Natural killer cell (primary cell): Measurements from ENCODE around the gene MAP3K14. TPM values are rescaled to one million over a fixed set of nuclear protein-coding genes. Genes with fewer than 3 reads are reported as not detected.

Source experiments
- ATAC-seq, 3 donors: fragments of 150-1000 bp in 2 of 3; fragments of 200-7000 bp in 1 of 3; cut with Tn5 transposase; 1 replicate in 1 of 3; 2 replicates in 2 of 3; pipeline ENCODE4 v1.10.0; 2021; ENCODE audit warnings: mild to moderate bottlenecking in 2 of 3, moderate library complexity in 2 of 3
- DNase-seq, 2 donors: peaks; one replicate each; pipeline versions ENCODE4 v3.0.0 to v3.0.0-alpha.2; 2013 to 2021; ENCODE audit warnings: mixed read lengths in 1 of 2
- H3K27ac ChIP-seq: one replicate; pipeline ENCODE4 v1.5.1; 2013; ENCODE audit warnings: mild to moderate bottlenecking, low read length
- H3K27me3 ChIP-seq: one replicate; pipeline ENCODE4 v1.6.1; 2013; ENCODE audit warnings: low read length; ENCODE audit not compliant: control insufficient read depth, insufficient read depth
- H3K36me3 ChIP-seq: one replicate; pipeline ENCODE4 v1.6.1; 2013; ENCODE audit warnings: low read length; ENCODE audit not compliant: control insufficient read depth, insufficient read depth
- H3K4me1 ChIP-seq: one replicate; pipeline ENCODE4 v1.6.1; 2013; ENCODE audit warnings: low read length; ENCODE audit not compliant: control insufficient read depth, insufficient read depth
- H3K4me3 ChIP-seq: one replicate; pipeline ENCODE4 v1.5.1; 2013; ENCODE audit warnings: low read length
- H3K9me3 ChIP-seq: one replicate; pipeline ENCODE4 v1.6.1; 2013; ENCODE audit warnings: low read length; ENCODE audit not compliant: control insufficient read depth, insufficient read depth
- H3K27ac Mint-ChIP-seq, 2 donors: one replicate each; pipeline ENCODE4 v1.8.0; 2022; ENCODE audit warnings: mild to moderate bottlenecking in 2 of 2, mixed read lengths in 2 of 2, moderate library complexity in 1 of 2
- H3K27me3 Mint-ChIP-seq, 2 donors: one replicate each; pipeline ENCODE4 v1.8.0; 2022; ENCODE audit warnings: low read depth in 2 of 2, mixed read lengths in 2 of 2
- H3K36me3 Mint-ChIP-seq: one replicate; pipeline ENCODE4 v1.8.0; 2022; ENCODE audit warnings: mixed read lengths
- H3K4me1 Mint-ChIP-seq, 2 donors: one replicate each; pipeline ENCODE4 v1.8.0; 2022; ENCODE audit warnings: mixed read lengths in 2 of 2
- H3K4me3 Mint-ChIP-seq: one replicate; pipeline ENCODE4 v1.8.0; 2022; ENCODE audit warnings: mild to moderate bottlenecking, moderate library complexity, mixed read lengths
- H3K9me3 Mint-ChIP-seq, 2 donors: one replicate each; pipeline ENCODE4 v1.8.0; 2022; ENCODE audit warnings: mixed read lengths in 2 of 2
- CTCF ChIP-seq: fragments of 200-600 bp; IDR thresholded peaks from one replicate; pipeline ENCODE4 v1.8.0; 2022; ENCODE audit warnings: antibody characterized with exemption
- WGBS: methylation state at CpG from one replicate; pipeline ENCODE4 v1.1.7; 2013; ENCODE audit warnings: missing lambda C conversion rate; ENCODE audit not compliant: insufficient coverage; 5-methylcytosine and 5-hydroxymethylcytosine counted together
- intact Hi-C: fragments of 100-400 bp; cut with micrococcal nuclease; formaldehyde crosslinking; loops from one replicate; pipeline ENCODE4 v1.14.2; 2022
- total RNA-seq, 4 donors: library from RNA; stranded (reverse); fragments of 120-200 nt in 1 of 4; gene quantifications; one replicate each; pipeline versions ENCODE4 v1.2.3 to v1.2.4, GENCODE V29; 2013 to 2022

Gene MAP3K14
- total RNA-seq, 3 donors from 2014 or later (not counting 1 experiment from before 2014, with no cell fraction given) = 28.0 to 31.9 (median 31.6) TPM

GRCh38 chr17:45235416-45236281 lies 81.2 kb downstream of the MAP3K14 start:
- DNase-seq (peak; percentile 74 to 93), ATAC-seq (peak; percentile 64 to 69 (median 66))
- Mint-ChIP-seq H3K36me3 (peaks cover 10% of the 10 kb centered on the region), H3K27me3 (no peaks in the 10 kb centered on the region), H3K27ac (peak overlapping the region; percentile 86 to 99), H3K4me1 (peaks cover 53 to 73% of the 10 kb centered on the region in 2 donors), H3K4me3 (no peak overlapping the region), H3K9me3 (no peaks in the 10 kb centered on the region)
- H3K36me3 ChIP-seq = peaks cover 79% of the 10 kb centered on the region
- H3K4me1 ChIP-seq = peaks cover 47% of the 10 kb centered on the region
- WGBS = 67% methylated on average over 19 of the region's 20 CpGs
- intact Hi-C loops = loop anchor here (1.0 kb wide), 1 partner anchor 16 kb away; no protein-coding TSS in a partner anchor
- H3K9me3 ChIP-seq = no peaks in the 10 kb centered on the region
- no peak overlapping the region for H3K4me3 ChIP-seq
- TF ChIP-seq CTCF = peak; percentile 80
- no peaks in the 10 kb centered on the region for H3K27me3 ChIP-seq
- H3K27ac ChIP-seq = peak overlapping the region; percentile 13

- no peaks in the 10 kb centered on the region for H3K27me3 ChIP-seq
- peaks cover 56% of the 10 kb centered on the region for H3K4me1 ChIP-seq
- Mint-ChIP-seq H3K27ac (peak overlapping the region; percentile 86 to 99), H3K36me3 (peaks cover 10% of the 10 kb centered on the region), H3K4me3 (no peak overlapping the region), H3K27me3 (no peaks in the 10 kb centered on the region), H3K4me1 (peaks cover 57 to 81% of the 10 kb centered on the region in 2 donors), H3K9me3 (no peaks in the 10 kb centered on the region)
- WGBS = 25% methylated on average over 2 of the region's 6 CpGs
- TF ChIP-seq CTCF = no peak
- peaks cover 76% of the 10 kb centered on the region for H3K36me3 ChIP-seq
- no peak overlapping the region for H3K27ac ChIP-seq
- intact Hi-C loops = loop anchor here (1.0 kb wide), 1 partner anchor 16 kb away; no protein-coding TSS in a partner anchor
- H3K4me3 ChIP-seq = no peak overlapping the region
- peak in 1 of 2 donors; percentile 79 for DNase-seq
- H3K9me3 ChIP-seq = no peaks in the 10 kb centered on the region
- peak in 2 of 3 donors; percentile 16 to 21 for ATAC-seq
These were observed 82.0 kb downstream of the MAP3K14 start for GRCh38 chr17:45234641-45235415.

- Histone ChIP-seq H3K4me1 (peaks cover 69% of the 10 kb centered on the region), H3K27ac (no peak overlapping the region), H3K27me3 (no peaks in the 10 kb centered on the region), H3K9me3 (no peaks in the 10 kb centered on the region), H3K4me3 (no peak overlapping the region), H3K36me3 (peaks cover 65% of the 10 kb centered on the region)
- no peak for DNase-seq
- H3K4me1 Mint-ChIP-seq = peaks cover 63 to 85% of the 10 kb centered on the region in 2 donors
- no peak overlapping the region for H3K4me3 Mint-ChIP-seq
- no peaks in the 10 kb centered on the region for H3K9me3 Mint-ChIP-seq
- TF ChIP-seq CTCF = no peak
- H3K27me3 Mint-ChIP-seq = no peaks in the 10 kb centered on the region
- H3K36me3 Mint-ChIP-seq = peaks cover 10% of the 10 kb centered on the region
- H3K27ac Mint-ChIP-seq = peak overlapping the region; percentile 86 to 99
- no peak for ATAC-seq
- WGBS = 84% methylated on average over 8 of the region's 8 CpGs
- intact Hi-C loops = no loop called here
These were observed 83.3 kb downstream of the MAP3K14 start for GRCh38 chr17:45233423-45233924.
